GM18858 (cell line): ENCODE measurements around the gene ADGRF4.

ENCODE experiments used
- ATAC-seq: cut with Tn5 transposase; IDR thresholded peaks from one replicate; pipeline ENCODE4 v1.9.1; 2021; ENCODE audit not compliant: unreplicated experiment

Gene ADGRF4

GRCh38 chr6:47698342-47698787 is at the start of gene ADGRF4:
Gene ADGRF4 (plus strand): TSS chr6:47698580. CDS start chr6:47707246, 8,666 bp downstream.
- no peak for ATAC-seq

- ATAC-seq, result no peak
These were observed 47.6 kb upstream of the ADGRF4 start for GRCh38 chr6:47650553-47651432.

- ATAC-seq, result no peak
These were observed 46.9 kb upstream of the ADGRF4 start for GRCh38 chr6:47651505-47651944.

- no peak for ATAC-seq
These were observed 44.7 kb upstream of the ADGRF4 start for GRCh38 chr6:47653706-47654105.

- no peak for ATAC-seq
These were observed 44.1 kb upstream of the ADGRF4 start for GRCh38 chr6:47654255-47654654.

GRCh38 chr6:47655719-47656595 is 42.4 kb upstream of the ADGRF4 start:
- peak; percentile 78 for ATAC-seq

- no peak for ATAC-seq
These were observed 36.4 kb upstream of the ADGRF4 start for GRCh38 chr6:47661960-47662359.

- ATAC-seq, result no peak
These were observed 34.7 kb upstream of the ADGRF4 start for GRCh38 chr6:47663462-47664216.

GRCh38 chr6:47665112-47665511 is 33.3 kb upstream of the ADGRF4 start:
- no peak for ATAC-seq

- no peak for ATAC-seq
These were observed 28.5 kb upstream of the ADGRF4 start for GRCh38 chr6:47669684-47670513.

GRCh38 chr6:47670851-47671250 is 27.5 kb upstream of the ADGRF4 start:
- ATAC-seq, result no peak

GRCh38 chr6:47671777-47672176 is 26.6 kb upstream of the ADGRF4 start:
- no peak for ATAC-seq

- ATAC-seq, result no peak
These were observed 25.6 kb upstream of the ADGRF4 start for GRCh38 chr6:47672816-47673215.

- no peak for ATAC-seq
These were observed 23.7 kb upstream of the ADGRF4 start for GRCh38 chr6:47674673-47675072.

GRCh38 chr6:47677381-47678100 is 20.8 kb upstream of the ADGRF4 start:
- ATAC-seq, result no peak

GRCh38 chr6:47678739-47679138 is 19.6 kb upstream of the ADGRF4 start:
- ATAC-seq, result no peak

GRCh38 chr6:47679322-47679906 is 19.0 kb upstream of the ADGRF4 start:
- no peak for ATAC-seq

- no peak for ATAC-seq
These were observed 18.3 kb upstream of the ADGRF4 start for GRCh38 chr6:47680051-47680450.

- ATAC-seq, result no peak
These were observed 17.7 kb upstream of the ADGRF4 start for GRCh38 chr6:47680724-47681123.
